Hepatocyte (in vitro differentiated cells): ENCODE measurements around the gene RNASE3. TPM values are rescaled to one million over a fixed set of nuclear protein-coding genes. Genes with fewer than 3 reads are reported as not detected.

ENCODE experiments used
- DNase-seq: peaks from one replicate; pipeline ENCODE4 v3.0.0-alpha.2; 2016; ENCODE audit warnings: low spot score
- H2AFZ ChIP-seq: fragments of 200-600 bp; sonication (generic); 2 replicates; pipeline ENCODE4 v1.6.0; 2016; ENCODE audit warnings: antibody characterized with exemption, mild to moderate bottlenecking
- H3K27ac ChIP-seq: fragments of 200-600 bp; sonication (generic); 2 replicates; pipeline ENCODE4 v1.5.1; 2016; ENCODE audit warnings: mild to moderate bottlenecking
- H3K27me3 ChIP-seq: fragments of 200-600 bp; sonication (generic); 2 replicates; pipeline ENCODE4 v1.6.1; 2016
- H3K36me3 ChIP-seq: fragments of 200-600 bp; sonication (generic); replicated peaks from 2 replicates; pipeline ENCODE4 v1.5.1; 2016; ENCODE audit warnings: low read depth; ENCODE audit not compliant: insufficient read depth
- H3K4me1 ChIP-seq: fragments of 200-600 bp; sonication (generic); 2 replicates; pipeline ENCODE4 v1.5.1; 2016; ENCODE audit warnings: mild to moderate bottlenecking, moderate library complexity; ENCODE audit not compliant: insufficient read depth
- H3K4me2 ChIP-seq: fragments of 200-600 bp; sonication (generic); 2 replicates; pipeline ENCODE4 v1.6.0; 2016
- H3K4me3 ChIP-seq: fragments of 200-600 bp; sonication (generic); 2 replicates; pipeline ENCODE4 v1.5.1; 2016; ENCODE audit warnings: mild to moderate bottlenecking
- H3K79me2 ChIP-seq: fragments of 200-600 bp; sonication (generic); 2 replicates; pipeline ENCODE4 v1.6.0; 2017; ENCODE audit warnings: mild to moderate bottlenecking
- H3K9me2 ChIP-seq: fragments of 200-600 bp; sonication (generic); replicated peaks from 2 replicates; pipeline ENCODE4 v1.6.0; 2017; ENCODE audit warnings: mild to moderate bottlenecking; ENCODE audit not compliant: insufficient read depth
- H3K9me3 ChIP-seq: fragments of 200-600 bp; sonication (generic); 2 replicates; pipeline ENCODE4 v1.5.1; 2016; ENCODE audit warnings: low read depth, mild to moderate bottlenecking
- H4K20me1 ChIP-seq: fragments of 200-600 bp; sonication (generic); 2 replicates; pipeline ENCODE4 v1.6.0; 2016; ENCODE audit warnings: mild to moderate bottlenecking; ENCODE audit not compliant: insufficient read depth, poor library complexity, severe bottlenecking
- CTCF ChIP-seq: fragments of 200-600 bp; sonication (generic); IDR thresholded peaks from 2 replicates; pipeline ENCODE4 v1.5.1; 2016; ENCODE audit warnings: antibody characterized with exemption, mild to moderate bottlenecking; ENCODE audit not compliant: poor library complexity
- EZH2 ChIP-seq: fragments of 200-600 bp; sonication (generic); IDR thresholded peaks from 2 replicates; pipeline ENCODE4 v1.6.1; 2016; ENCODE audit warnings: antibody characterized with exemption, mild to moderate bottlenecking, borderline replicate concordance
- EZH2phosphoT487 ChIP-seq: fragments of 200-600 bp; sonication (generic); IDR thresholded peaks from one replicate; pipeline ENCODE4 v1.6.1; 2018; ENCODE audit warnings: antibody characterized with exemption, mild to moderate bottlenecking, low read depth, moderate library complexity; ENCODE audit not compliant: unreplicated experiment, severe bottlenecking
- WGBS: methylation state at CpG from one replicate; pipeline ENCODE4 v1.1.6; 2016; ENCODE audit warnings: low lambda C conversion rate; ENCODE audit errors: missing lambda C conversion rate; 5-methylcytosine and 5-hydroxymethylcytosine counted together
- polyA plus RNA-seq: library from polyadenylated mRNA; unstranded; fragments of >200 nt; fragmentation: Nextera tagmentation; extraction: Ambion mirVana; gene quantifications from 2 replicates; pipeline ENCODE4 v1.2.1, GENCODE V29; 2016
- total RNA-seq: library from RNA; depleted of rRNA; stranded (reverse); fragments of >200 nt; gene quantifications from 2 replicates; pipeline ENCODE4 v1.2.3, GENCODE V29; 2014

Gene RNASE3
- total and polyA plus RNA-seq, 2 experiments from 2014 or later, result 0.50 TPM; not detected in 1

- H3K79me2 ChIP-seq, result no peaks in the 10 kb centered on the region
- H3K4me2 ChIP-seq, result peak overlapping the region; percentile 59
Measured at GRCh38 chr14:20857630-20858261, 33.4 kb upstream of the RNASE3 start.

GRCh38 chr14:20866194-20866593 lies 25.0 kb upstream of the RNASE3 start:
- Histone ChIP-seq H3K27ac (no peak overlapping the region), H3K4me1 (no peaks in the 10 kb centered on the region), H3K4me3 (no peak overlapping the region), H3K4me2 (no peak overlapping the region), H3K36me3 (no peaks in the 10 kb centered on the region), H3K9me3 (no peaks in the 10 kb centered on the region), H2AFZ (no peak overlapping the region), H4K20me1 (no peaks in the 10 kb centered on the region), H3K9me2 (no peaks in the 10 kb centered on the region), H3K27me3 (no peaks in the 10 kb centered on the region), H3K79me2 (no peaks in the 10 kb centered on the region)
- DNase-seq, result no peak
- TF ChIP-seq EZH2phosphoT487, result no peak
- TF ChIP-seq CTCF, result no peak
- no peak for TF ChIP-seq EZH2
- WGBS, result 91% methylated on average over 3 of the region's 3 CpGs

More at GRCh38 chr14:20857630-20858261, 33.4 kb upstream of the RNASE3 start:
- H3K9me2 ChIP-seq, result no peaks in the 10 kb centered on the region
- TF ChIP-seq EZH2 (no peak), EZH2phosphoT487 (no peak), CTCF (peak; percentile 93)
- H3K4me3 ChIP-seq, result no peak overlapping the region
- H4K20me1 ChIP-seq, result no peaks in the 10 kb centered on the region
- peak; percentile 83 for DNase-seq
- no peaks in the 10 kb centered on the region for H3K9me3 ChIP-seq
- H3K36me3 ChIP-seq, result no peaks in the 10 kb centered on the region
- H3K4me1 ChIP-seq, result peaks cover 6% of the 10 kb centered on the region
- H2AFZ ChIP-seq, result no peak overlapping the region
- peak overlapping the region; percentile 41 for H3K27ac ChIP-seq
- 37% methylated on average over 14 of the region's 14 CpGs for WGBS
- H3K27me3 ChIP-seq, result no peaks in the 10 kb centered on the region

- H3K9me3 ChIP-seq, result no peaks in the 10 kb centered on the region
- H3K27ac ChIP-seq, result no peak overlapping the region
- H3K27me3 ChIP-seq, result no peaks in the 10 kb centered on the region
- H2AFZ ChIP-seq, result peak overlapping the region; percentile 3
- H3K4me1 ChIP-seq, result no peaks in the 10 kb centered on the region
- no peaks in the 10 kb centered on the region for H4K20me1 ChIP-seq
- H3K79me2 ChIP-seq, result no peaks in the 10 kb centered on the region
- WGBS, result 3% methylated on average over 2 of the region's 2 CpGs
- H3K36me3 ChIP-seq, result no peaks in the 10 kb centered on the region
- peak; percentile 24 for DNase-seq
- no peak overlapping the region for H3K4me2 ChIP-seq
- H3K4me3 ChIP-seq, result no peak overlapping the region
- no peak for TF ChIP-seq EZH2
- TF ChIP-seq EZH2phosphoT487, result no peak
- peak; percentile 49 for TF ChIP-seq CTCF
- H3K9me2 ChIP-seq, result no peaks in the 10 kb centered on the region
Measured at GRCh38 chr14:20866963-20867362, 24.2 kb upstream of the RNASE3 start.
